Measurements from ENCODE around the gene SLC9A1.

Gene SLC9A1

GRCh38 chr1:27203946-27204345 is 49.0 kb upstream of the SLC9A1 start (continued):
- TF ChIP-seq, protein P1, sequence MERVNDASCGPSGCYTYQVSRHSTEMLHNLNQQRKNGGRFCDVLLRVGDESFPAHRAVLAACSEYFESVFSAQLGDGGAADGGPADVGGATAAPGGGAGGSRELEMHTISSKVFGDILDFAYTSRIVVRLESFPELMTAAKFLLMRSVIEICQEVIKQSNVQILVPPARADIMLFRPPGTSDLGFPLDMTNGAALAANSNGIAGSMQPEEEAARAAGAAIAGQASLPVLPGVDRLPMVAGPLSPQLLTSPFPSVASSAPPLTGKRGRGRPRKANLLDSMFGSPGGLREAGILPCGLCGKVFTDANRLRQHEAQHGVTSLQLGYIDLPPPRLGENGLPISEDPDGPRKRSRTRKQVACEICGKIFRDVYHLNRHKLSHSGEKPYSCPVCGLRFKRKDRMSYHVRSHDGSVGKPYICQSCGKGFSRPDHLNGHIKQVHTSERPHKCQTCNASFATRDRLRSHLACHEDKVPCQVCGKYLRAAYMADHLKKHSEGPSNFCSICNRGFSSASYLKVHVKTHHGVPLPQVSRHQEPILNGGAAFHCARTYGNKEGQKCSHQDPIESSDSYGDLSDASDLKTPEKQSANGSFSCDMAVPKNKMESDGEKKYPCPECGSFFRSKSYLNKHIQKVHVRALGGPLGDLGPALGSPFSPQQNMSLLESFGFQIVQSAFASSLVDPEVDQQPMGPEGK (CRISPR knock-in tag; IDR thresholded peaks at IDR 0.05; ENCODE audit: borderline replicate concordance) = no peak

GRCh38 chr1:27201295-27201694 is 46.4 kb upstream of the SLC9A1 start:
- TF ChIP-seq TCF4 (CRISPR knock-in tag; IDR thresholded peaks at IDR 0.05; ENCODE audit: borderline replicate concordance) (no peak), OSR1 (CRISPR knock-in tag; IDR thresholded peaks at IDR 0.05) (no peak), ZFP30 (CRISPR knock-in tag; IDR thresholded peaks at IDR 0.05) (no peak), POU6F1 (CRISPR knock-in tag; IDR thresholded peaks at IDR 0.05; ENCODE audit: borderline replicate concordance, low read depth) (no peak), ISL1 (CRISPR knock-in tag; IDR thresholded peaks at IDR 0.05) (no peak), PPARA (CRISPR knock-in tag; IDR thresholded peaks at IDR 0.05; ENCODE audit: borderline replicate concordance) (no peak), ESRRG (CRISPR knock-in tag; IDR thresholded peaks at IDR 0.05) (no peak), CSDC2 (CRISPR knock-in tag; IDR thresholded peaks at IDR 0.05) (no peak), BACH2 (CRISPR knock-in tag; IDR thresholded peaks at IDR 0.05; ENCODE audit: borderline replicate concordance) (no peak), RARB (CRISPR knock-in tag; IDR thresholded peaks at IDR 0.05) (no peak), ZC3H10 (CRISPR knock-in tag; IDR thresholded peaks at IDR 0.05) (no peak), ZNF8 (CRISPR knock-in tag; IDR thresholded peaks at IDR 0.05) (no peak), ZNF565 (CRISPR knock-in tag; conservative IDR thresholded peaks at IDR 0.05; ENCODE audit: low read depth) (no peak)
- TF ChIP-seq, protein P1 (CRISPR knock-in tag; IDR thresholded peaks at IDR 0.05; ENCODE audit: borderline replicate concordance) = no peak
- TF ChIP-seq, protein P2, sequence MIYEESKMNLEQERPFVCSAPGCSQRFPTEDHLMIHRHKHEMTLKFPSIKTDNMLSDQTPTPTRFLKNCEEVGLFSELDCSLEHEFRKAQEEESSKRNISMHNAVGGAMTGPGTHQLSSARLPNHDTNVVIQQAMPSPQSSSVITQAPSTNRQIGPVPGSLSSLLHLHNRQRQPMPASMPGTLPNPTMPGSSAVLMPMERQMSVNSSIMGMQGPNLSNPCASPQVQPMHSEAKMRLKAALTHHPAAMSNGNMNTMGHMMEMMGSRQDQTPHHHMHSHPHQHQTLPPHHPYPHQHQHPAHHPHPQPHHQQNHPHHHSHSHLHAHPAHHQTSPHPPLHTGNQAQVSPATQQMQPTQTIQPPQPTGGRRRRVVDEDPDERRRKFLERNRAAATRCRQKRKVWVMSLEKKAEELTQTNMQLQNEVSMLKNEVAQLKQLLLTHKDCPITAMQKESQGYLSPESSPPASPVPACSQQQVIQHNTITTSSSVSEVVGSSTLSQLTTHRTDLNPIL (CRISPR knock-in tag; IDR thresholded peaks at IDR 0.05; ENCODE audit: low read depth) = no peak
- TF ChIP-seq, protein P3, sequence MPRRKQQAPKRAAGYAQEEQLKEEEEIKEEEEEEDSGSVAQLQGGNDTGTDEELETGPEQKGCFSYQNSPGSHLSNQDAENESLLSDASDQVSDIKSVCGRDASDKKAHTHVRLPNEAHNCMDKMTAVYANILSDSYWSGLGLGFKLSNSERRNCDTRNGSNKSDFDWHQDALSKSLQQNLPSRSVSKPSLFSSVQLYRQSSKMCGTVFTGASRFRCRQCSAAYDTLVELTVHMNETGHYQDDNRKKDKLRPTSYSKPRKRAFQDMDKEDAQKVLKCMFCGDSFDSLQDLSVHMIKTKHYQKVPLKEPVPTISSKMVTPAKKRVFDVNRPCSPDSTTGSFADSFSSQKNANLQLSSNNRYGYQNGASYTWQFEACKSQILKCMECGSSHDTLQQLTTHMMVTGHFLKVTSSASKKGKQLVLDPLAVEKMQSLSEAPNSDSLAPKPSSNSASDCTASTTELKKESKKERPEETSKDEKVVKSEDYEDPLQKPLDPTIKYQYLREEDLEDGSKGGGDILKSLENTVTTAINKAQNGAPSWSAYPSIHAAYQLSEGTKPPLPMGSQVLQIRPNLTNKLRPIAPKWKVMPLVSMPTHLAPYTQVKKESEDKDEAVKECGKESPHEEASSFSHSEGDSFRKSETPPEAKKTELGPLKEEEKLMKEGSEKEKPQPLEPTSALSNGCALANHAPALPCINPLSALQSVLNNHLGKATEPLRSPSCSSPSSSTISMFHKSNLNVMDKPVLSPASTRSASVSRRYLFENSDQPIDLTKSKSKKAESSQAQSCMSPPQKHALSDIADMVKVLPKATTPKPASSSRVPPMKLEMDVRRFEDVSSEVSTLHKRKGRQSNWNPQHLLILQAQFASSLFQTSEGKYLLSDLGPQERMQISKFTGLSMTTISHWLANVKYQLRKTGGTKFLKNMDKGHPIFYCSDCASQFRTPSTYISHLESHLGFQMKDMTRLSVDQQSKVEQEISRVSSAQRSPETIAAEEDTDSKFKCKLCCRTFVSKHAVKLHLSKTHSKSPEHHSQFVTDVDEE (CRISPR knock-in tag; IDR thresholded peaks at IDR 0.05) = no peak
- TF ChIP-seq, protein P4, sequence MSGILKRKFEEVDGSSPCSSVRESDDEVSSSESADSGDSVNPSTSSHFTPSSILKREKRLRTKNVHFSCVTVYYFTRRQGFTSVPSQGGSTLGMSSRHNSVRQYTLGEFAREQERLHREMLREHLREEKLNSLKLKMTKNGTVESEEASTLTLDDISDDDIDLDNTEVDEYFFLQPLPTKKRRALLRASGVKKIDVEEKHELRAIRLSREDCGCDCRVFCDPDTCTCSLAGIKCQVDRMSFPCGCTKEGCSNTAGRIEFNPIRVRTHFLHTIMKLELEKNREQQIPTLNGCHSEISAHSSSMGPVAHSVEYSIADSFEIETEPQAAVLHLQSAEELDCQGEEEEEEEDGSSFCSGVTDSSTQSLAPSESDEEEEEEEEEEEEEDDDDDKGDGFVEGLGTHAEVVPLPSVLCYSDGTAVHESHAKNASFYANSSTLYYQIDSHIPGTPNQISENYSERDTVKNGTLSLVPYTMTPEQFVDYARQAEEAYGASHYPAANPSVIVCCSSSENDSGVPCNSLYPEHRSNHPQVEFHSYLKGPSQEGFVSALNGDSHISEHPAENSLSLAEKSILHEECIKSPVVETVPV (CRISPR knock-in tag; IDR thresholded peaks at IDR 0.05) = no peak
- no peak for ATAC-seq

GRCh38 chr1:27193194-27193593 is 38.3 kb upstream of the SLC9A1 start:
- TF ChIP-seq OSR1 (CRISPR knock-in tag; IDR thresholded peaks at IDR 0.05) = no peak
- no peak for TF ChIP-seq ZC3H10 (CRISPR knock-in tag; IDR thresholded peaks at IDR 0.05)
- TF ChIP-seq ZNF70 (CRISPR knock-in tag; IDR thresholded peaks at IDR 0.05) = no peak
- no peak for TF ChIP-seq ZNF8 (CRISPR knock-in tag; IDR thresholded peaks at IDR 0.05)
- TF ChIP-seq, protein P3 (CRISPR knock-in tag; IDR thresholded peaks at IDR 0.05) = no peak
- ATAC-seq = no peak

Data from SK-N-SH treated with all-trans-retinoic acid at 6 μM for 48 hours (cell line).